Stimulated activated naive CD8-positive, alpha-beta T cell treated with anti-CD3 and anti-CD28 coated beads, Interleukin-15, Interleukin-2, amounts not matched to agents 100 U/mL and 50 U/mL, for 24 hours (primary cell): ENCODE measurements around the gene CHIA.

ENCODE experiments used
- ATAC-seq: fragments of 150-1000 bp; cut with Tn5 transposase; one replicate; pipeline ENCODE4 v1.10.0; 2021
- DNase-seq: peaks from one replicate; pipeline ENCODE4 v3.0.0; 2021

CHIA gene

DNA sequence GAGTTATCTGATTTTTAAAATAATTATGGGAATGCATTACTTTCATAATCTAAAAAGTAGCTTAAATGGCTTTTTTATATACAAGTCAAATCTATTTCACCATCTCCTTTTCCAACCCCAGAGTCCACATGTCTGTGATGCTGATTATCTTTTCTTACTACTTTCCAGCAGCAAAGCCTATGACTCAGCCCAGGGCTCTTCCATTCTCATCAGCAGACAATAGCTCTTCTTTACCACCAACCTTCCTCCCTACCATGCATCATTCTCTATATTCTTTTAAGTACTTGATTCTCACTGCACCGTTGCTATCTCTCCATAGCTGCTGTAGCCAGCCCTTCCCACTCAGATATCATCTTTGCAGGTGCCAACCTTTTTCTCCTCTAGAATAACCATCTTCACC is 75.6 kb downstream of the CHIA start:
- ATAC-seq: no peak
- DNase-seq: no peak

DNA sequence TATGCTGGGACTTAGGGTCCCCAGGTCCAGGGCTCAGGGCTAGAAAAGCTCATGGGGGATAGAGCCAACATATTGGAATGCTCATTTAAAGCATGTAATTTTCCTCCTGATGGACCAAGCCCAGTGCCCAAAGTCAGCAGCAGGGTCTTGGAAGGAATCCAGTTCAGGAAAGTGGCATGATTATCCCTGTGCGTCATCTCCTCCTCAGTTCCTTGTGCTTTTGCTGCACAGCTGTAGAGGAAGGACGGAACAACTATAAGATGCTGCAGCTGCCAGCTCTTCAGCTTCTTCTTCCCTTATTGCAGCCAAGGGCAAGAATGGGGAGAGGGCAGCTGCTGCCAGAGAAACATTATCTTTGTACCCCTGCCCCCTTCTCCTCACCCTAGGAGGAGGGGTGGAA is 78.5 kb downstream of the CHIA start:
- no peak for DNase-seq
- no peak for ATAC-seq

DNA sequence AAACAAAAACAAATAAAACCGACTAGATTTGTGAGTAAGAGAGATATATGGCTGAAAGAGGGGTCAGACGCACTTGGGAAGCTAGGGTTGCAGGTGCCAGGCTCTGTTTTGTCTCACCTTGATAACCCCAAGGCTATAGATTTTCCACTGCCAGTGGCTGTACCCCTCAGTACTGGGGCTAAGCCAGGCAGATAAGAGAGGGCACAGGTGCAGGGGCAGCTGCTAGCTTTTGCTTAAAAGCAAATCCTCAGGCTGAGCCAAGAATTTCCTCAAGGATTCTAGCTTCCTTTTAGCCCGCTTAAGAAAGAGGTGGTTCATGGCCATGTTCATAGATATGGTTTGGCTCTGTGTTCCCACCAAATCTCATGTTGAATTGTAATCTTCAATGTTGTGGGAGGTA is 79.0 kb downstream of the CHIA start:
- no peak for DNase-seq
- no peak for ATAC-seq
